Astrocyte of the cerebellum (primary cell): Measurements from ENCODE around the gene LRRC71.

Source experiments
- DNase-seq: peaks from one replicate; pipeline ENCODE4 v3.0.0-alpha.2; 2011; ENCODE audit warnings: low read depth
- H3K4me3 ChIP-seq: 2 replicates; pipeline ENCODE4 v1.5.1; 2011; ENCODE audit warnings: mild to moderate bottlenecking, low read depth, low read length, moderate library complexity
- in situ Hi-C: cut with HindIII; loops from 2 replicates; pipeline ENCODE4 v1.10.0; 2017; ENCODE audit warnings: low sequenced_read_pairs
- TF ChIP-seq, protein P1 (sequence below): IDR thresholded peaks from 2 replicates; pipeline ENCODE4 v1.5.1; 2012; ENCODE audit warnings: low read length, low read depth, moderate library complexity, mild to moderate bottlenecking; ENCODE audit errors: missing control alignments

The LRRC71 gene

DNA sequence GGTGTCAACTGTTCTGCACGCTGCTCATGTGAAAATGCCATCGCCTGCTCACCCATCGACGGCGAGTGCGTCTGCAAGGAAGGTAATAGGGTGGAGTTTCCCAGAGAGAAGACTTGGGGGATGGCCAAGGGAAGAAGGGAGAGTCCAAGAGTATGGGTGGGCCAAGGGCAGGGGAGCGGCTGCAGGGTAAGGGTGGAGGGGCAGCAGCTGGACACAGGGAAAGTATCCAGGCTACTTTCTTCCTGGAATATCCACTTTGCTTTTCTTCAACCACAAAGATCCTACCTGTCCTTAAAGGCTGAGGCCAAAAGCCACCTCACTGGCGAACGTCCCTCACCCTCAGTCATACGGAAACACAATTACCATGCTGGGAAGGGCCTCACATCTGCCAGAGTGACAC, 11.5 kb upstream of the LRRC71 start:
- TF ChIP-seq, protein P1, sequence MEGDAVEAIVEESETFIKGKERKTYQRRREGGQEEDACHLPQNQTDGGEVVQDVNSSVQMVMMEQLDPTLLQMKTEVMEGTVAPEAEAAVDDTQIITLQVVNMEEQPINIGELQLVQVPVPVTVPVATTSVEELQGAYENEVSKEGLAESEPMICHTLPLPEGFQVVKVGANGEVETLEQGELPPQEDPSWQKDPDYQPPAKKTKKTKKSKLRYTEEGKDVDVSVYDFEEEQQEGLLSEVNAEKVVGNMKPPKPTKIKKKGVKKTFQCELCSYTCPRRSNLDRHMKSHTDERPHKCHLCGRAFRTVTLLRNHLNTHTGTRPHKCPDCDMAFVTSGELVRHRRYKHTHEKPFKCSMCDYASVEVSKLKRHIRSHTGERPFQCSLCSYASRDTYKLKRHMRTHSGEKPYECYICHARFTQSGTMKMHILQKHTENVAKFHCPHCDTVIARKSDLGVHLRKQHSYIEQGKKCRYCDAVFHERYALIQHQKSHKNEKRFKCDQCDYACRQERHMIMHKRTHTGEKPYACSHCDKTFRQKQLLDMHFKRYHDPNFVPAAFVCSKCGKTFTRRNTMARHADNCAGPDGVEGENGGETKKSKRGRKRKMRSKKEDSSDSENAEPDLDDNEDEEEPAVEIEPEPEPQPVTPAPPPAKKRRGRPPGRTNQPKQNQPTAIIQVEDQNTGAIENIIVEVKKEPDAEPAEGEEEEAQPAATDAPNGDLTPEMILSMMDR: no peak
- no peak for DNase-seq
- H3K4me3 ChIP-seq: no peak overlapping the region
- in situ Hi-C loops: no loop called here

DNA sequence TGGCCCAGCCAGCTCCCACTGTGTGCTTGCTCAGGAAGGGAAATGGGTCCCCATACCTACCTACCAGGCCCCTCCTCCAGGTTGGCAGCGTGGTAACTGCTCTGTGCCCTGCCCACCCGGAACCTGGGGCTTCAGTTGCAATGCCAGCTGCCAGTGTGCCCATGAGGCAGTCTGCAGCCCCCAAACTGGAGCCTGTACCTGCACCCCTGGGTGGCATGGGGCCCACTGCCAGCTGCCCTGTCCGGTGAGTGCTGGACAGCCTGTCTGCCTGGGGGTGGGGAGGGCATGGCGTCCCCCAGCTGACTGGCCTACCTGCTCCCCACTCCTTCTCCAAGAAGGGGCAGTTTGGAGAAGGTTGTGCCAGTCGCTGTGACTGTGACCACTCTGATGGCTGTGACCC, 10.8 kb upstream of the LRRC71 start:
- TF ChIP-seq, protein P1: no peak
- no peak overlapping the region for H3K4me3 ChIP-seq
- in situ Hi-C loops: no loop called here
- DNase-seq: no peak

DNA sequence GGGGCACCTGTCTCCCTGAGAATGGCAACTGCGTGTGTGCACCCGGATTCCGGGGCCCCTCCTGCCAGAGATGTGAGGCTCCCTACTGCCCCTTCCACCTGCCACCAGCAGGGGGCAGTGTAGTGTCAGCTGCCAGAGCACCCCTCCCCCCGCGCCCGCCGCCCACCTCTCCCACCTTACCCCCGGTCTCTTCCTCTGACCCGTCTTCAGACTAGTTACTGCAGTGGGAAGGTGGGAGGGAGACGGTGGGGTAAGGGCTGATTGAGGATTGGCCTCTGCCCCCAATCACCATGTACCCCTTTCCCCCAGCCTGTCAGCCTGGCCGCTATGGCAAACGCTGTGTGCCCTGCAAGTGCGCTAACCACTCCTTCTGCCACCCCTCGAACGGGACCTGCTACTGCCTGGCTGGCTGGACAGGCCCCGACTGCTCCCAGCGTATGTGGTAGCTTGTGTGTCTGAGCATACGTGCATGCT, 10.1 kb upstream of the LRRC71 start:
- no peak for DNase-seq
- TF ChIP-seq, protein P1: peak; percentile 70
- in situ Hi-C loops: no loop called here
- H3K4me3 ChIP-seq: no peak overlapping the region

DNA sequence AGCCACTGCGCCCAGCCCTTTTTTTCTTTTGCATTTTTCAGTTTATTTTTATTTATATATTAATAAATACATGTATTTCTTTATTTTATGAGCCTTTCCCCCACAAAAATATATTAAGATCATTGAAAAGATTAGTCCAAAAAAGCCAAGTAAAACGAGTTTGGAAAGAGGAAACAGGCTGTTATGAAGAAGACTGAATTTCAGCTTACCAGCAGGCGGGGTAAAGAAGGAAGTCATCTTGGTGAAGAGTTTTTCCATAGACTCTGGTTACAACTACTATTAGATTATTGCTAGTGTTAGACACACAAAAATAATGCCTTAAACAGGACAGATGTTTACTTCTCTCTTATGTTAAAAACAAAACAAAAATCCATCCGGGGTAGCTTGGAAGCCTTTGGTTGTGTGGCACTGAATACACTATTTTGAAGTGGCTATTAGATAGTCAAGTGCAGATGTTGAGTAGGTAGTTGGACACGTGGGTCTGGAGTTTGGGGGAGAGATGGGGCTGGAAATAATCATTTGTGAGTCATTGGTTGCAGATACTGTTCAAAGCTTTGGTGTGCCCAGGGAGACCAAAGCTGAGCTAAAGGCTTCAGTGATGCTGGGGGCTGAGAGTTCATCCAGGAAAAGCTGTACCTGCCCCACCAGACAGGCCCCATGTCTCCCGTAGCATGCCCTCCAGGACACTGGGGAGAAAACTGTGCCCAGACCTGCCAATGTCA, 8.7 kb upstream of the LRRC71 start:
- DNase-seq: no peak
- no peak overlapping the region for H3K4me3 ChIP-seq
- in situ Hi-C loops: no loop called here
- TF ChIP-seq, protein P1: no peak

DNA sequence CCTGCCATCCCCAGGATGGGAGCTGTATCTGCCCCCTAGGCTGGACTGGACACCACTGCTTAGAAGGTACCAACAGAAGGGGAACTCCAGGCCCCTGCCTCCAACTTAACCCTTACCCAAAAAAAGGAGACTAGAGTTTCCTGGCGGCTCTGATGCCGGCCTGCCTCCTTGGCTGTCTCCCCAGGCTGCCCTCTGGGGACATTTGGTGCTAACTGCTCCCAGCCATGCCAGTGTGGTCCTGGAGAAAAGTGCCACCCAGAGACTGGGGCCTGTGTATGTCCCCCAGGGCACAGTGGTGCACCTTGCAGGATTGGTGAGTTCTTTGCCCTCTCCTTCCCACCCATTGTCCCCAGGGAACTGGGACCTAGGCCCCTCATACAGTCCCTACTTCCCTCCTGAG, 8.1 kb upstream of the LRRC71 start:
- DNase-seq: no peak
- in situ Hi-C loops: no loop called here
- TF ChIP-seq, protein P1: no peak
- no peak overlapping the region for H3K4me3 ChIP-seq

DNA sequence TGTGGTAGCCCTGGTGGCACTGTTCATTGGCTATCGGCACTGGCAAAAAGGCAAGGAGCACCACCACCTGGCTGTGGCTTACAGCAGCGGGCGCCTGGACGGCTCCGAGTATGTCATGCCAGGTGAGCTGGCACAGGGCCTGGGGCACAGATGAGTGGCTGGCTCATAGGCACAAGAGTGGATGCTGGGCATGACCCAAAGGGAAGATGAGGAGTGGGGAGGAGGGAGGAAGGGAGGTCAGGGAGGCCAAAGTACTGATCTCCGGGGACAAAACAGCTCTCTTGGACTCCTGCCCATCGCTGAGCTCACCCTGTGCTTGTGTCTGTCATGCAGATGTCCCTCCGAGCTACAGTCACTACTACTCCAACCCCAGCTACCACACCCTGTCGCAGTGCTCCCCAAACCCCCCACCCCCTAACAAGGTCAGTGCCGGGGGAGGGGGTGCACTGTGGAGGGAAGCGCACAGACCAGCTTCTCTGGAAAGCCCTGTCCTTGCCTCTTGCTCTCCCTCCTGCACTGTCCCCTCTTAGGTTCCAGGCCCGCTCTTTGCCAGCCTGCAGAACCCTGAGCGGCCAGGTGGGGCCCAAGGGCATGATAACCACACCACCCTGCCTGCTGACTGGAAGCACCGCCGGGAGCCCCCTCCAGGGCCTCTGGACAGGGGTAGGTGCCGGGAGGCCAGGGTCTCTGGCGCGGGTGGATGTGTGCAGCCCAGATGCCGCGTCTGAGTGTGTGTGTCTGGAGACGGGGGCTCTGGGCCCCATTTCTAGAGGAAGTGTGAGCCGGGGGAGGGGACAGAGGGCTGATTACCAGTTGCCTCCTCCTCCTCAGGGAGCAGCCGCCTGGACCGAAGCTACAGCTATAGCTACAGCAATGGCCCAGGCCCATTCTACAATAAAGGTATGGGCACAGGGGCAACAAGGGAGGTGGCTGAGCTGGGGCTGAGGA, 7.3 kb upstream of the LRRC71 start:
- TF ChIP-seq, protein P1: no peak
- no peak for DNase-seq
- in situ Hi-C loops: no loop called here

More for the DNA sequence above, 7.3 kb upstream of the LRRC71 start:
- no peak overlapping the region for H3K4me3 ChIP-seq
